DOHH2 (cell line): ENCODE data around the gene EFEMP1.

Experiments used
- H3F3A ChIP-seq: fragments of 200-600 bp; sonication (generic), shearing (Covaris generic); 2 replicates; pipeline ENCODE4 v1.6.0; 2016; ENCODE audit warnings: antibody characterized with exemption, mild to moderate bottlenecking; ENCODE audit not compliant: control insufficient read depth, insufficient read depth
- H3K27ac ChIP-seq: fragments of 200-600 bp; sonication (generic); 2 replicates; pipeline ENCODE4 v1.5.1; 2014; ENCODE audit warnings: low read depth, mild to moderate bottlenecking, low read length, moderate library complexity
- H3K27me3 ChIP-seq: fragments of 200-600 bp; sonication (generic); 2 replicates; pipeline ENCODE4 v1.6.1; 2014; ENCODE audit warnings: mild to moderate bottlenecking, low read length, mixed read lengths; ENCODE audit not compliant: control insufficient read depth
- H3K36me3 ChIP-seq: fragments of 200-600 bp; sonication (generic); 2 replicates; pipeline ENCODE4 v1.6.1; 2014; ENCODE audit warnings: mild to moderate bottlenecking, low read length, moderate library complexity, mixed read lengths; ENCODE audit not compliant: control insufficient read depth
- H3K4me1 ChIP-seq: fragments of 200-600 bp; sonication (generic); 2 replicates; pipeline ENCODE4 v1.6.1; 2014; ENCODE audit warnings: mild to moderate bottlenecking, low read length, mixed read lengths; ENCODE audit not compliant: control insufficient read depth
- H3K4me2 ChIP-seq: fragments of 200-600 bp; sonication (generic); 2 replicates; pipeline ENCODE4 v1.6.0; 2014; ENCODE audit warnings: mild to moderate bottlenecking, low read length, moderate library complexity
- H3K4me3 ChIP-seq: fragments of 200-600 bp; sonication (generic); 2 replicates; pipeline ENCODE4 v1.5.1; 2014; ENCODE audit warnings: mild to moderate bottlenecking, low read length, mixed read lengths
- H3K79me2 ChIP-seq: fragments of 200-600 bp; sonication (generic); 2 replicates; pipeline ENCODE4 v1.6.1; 2014; ENCODE audit warnings: mild to moderate bottlenecking, low read length, mixed read lengths; ENCODE audit not compliant: control insufficient read depth
- H3K9me2 ChIP-seq: fragments of 200-600 bp; sonication (generic); replicated peaks from 2 replicates; pipeline ENCODE4 v1.6.1; 2014; ENCODE audit warnings: mild to moderate bottlenecking, low read length, mixed read lengths; ENCODE audit not compliant: control insufficient read depth
- H3K9me3 ChIP-seq: fragments of 200-600 bp; sonication (generic); 2 replicates; pipeline ENCODE4 v1.6.1; 2014; ENCODE audit warnings: antibody characterized with exemption, low read length, mixed read lengths; ENCODE audit not compliant: control insufficient read depth, insufficient read depth
- H4K20me1 ChIP-seq: fragments of 200-600 bp; sonication (generic); 2 replicates; pipeline ENCODE4 v1.6.0; 2014; ENCODE audit warnings: low read depth, mild to moderate bottlenecking, antibody characterized with exemption, low read length, moderate library complexity; ENCODE audit not compliant: control insufficient read depth, insufficient read depth
- EZH2phosphoT487 ChIP-seq: fragments of 200-600 bp; sonication (generic); IDR thresholded peaks from 2 replicates; pipeline ENCODE4 v1.6.1; 2017; ENCODE audit warnings: borderline replicate concordance, mild to moderate bottlenecking, antibody characterized with exemption, low read length, moderate library complexity, mixed read lengths
- TF ChIP-seq, protein P1 (sequence below): fragments of 200-600 bp; sonication (generic); IDR thresholded peaks from one replicate; pipeline ENCODE4 v1.5.1; 2014; ENCODE audit warnings: antibody characterized with exemption, mild to moderate bottlenecking, low read depth, low read length; ENCODE audit not compliant: poor library complexity, severe bottlenecking

The EFEMP1 gene

DNA sequence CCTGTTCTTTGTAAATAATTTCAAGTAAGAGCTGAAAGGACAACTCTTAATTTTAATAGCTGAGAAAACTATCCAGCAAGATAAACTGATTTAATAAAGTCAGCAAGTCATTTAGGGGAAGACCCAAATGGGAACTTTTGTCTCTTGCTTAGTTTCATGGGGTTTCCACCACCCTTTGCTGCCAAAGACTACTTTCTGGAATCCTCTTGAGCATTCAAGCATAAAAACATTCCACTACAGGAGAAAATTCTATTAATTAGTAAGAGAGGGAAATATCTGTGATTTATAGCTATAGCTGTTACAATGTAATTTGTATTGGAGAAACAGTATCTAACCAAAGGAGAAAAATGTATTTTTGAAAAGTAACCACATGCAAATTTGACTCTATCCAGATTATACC is 20.6 kb downstream of the EFEMP1 start:
- Histone ChIP-seq H3F3A (no peaks in the 10 kb centered on the region), H3K79me2 (no peaks in the 10 kb centered on the region), H3K27ac (no peak overlapping the region), H3K9me3 (no peaks in the 10 kb centered on the region), H3K4me2 (no peak overlapping the region), H3K9me2 (no peaks in the 10 kb centered on the region), H3K4me3 (no peak overlapping the region), H3K4me1 (no peaks in the 10 kb centered on the region), H4K20me1 (no peaks in the 10 kb centered on the region), H3K36me3 (no peaks in the 10 kb centered on the region), H3K27me3 (0 out of 2 replicates have a peak, but pooled peaks cover 7% of the 10 kb centered on the region)
- TF ChIP-seq EZH2phosphoT487 = no peak
- TF ChIP-seq, protein P1, sequence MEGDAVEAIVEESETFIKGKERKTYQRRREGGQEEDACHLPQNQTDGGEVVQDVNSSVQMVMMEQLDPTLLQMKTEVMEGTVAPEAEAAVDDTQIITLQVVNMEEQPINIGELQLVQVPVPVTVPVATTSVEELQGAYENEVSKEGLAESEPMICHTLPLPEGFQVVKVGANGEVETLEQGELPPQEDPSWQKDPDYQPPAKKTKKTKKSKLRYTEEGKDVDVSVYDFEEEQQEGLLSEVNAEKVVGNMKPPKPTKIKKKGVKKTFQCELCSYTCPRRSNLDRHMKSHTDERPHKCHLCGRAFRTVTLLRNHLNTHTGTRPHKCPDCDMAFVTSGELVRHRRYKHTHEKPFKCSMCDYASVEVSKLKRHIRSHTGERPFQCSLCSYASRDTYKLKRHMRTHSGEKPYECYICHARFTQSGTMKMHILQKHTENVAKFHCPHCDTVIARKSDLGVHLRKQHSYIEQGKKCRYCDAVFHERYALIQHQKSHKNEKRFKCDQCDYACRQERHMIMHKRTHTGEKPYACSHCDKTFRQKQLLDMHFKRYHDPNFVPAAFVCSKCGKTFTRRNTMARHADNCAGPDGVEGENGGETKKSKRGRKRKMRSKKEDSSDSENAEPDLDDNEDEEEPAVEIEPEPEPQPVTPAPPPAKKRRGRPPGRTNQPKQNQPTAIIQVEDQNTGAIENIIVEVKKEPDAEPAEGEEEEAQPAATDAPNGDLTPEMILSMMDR = no peak

DNA sequence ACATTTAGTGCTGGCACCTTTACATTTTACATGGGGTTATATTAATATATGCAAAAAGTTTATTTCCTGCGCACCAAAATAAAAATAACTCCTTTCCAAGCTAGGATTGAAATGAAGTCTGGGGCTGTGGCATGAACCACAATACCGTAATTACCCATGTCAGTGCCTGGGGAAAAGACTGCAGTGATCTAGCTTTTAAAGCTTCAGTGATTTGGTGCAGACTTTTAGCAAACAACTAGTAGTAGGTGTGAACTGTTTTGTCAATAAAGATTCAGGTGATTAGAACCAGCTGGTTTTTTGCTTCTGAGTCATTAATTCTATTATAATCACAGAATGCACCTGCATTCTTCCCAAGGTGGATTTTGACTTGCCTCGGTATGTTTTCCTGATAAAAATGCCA is 21.2 kb downstream of the EFEMP1 start:
- no peaks in the 10 kb centered on the region for H3K9me2 ChIP-seq
- no peaks in the 10 kb centered on the region for H3F3A ChIP-seq
- no peaks in the 10 kb centered on the region for H3K9me3 ChIP-seq
- no peak overlapping the region for H3K4me2 ChIP-seq
- no peaks in the 10 kb centered on the region for H3K36me3 ChIP-seq
- 0 out of 2 replicates have a peak, but pooled peaks cover 7% of the 10 kb centered on the region for H3K27me3 ChIP-seq
- TF ChIP-seq, protein P1 = no peak
- no peak for TF ChIP-seq EZH2phosphoT487
- H3K4me1 ChIP-seq = no peaks in the 10 kb centered on the region
- no peaks in the 10 kb centered on the region for H4K20me1 ChIP-seq
- H3K79me2 ChIP-seq = no peaks in the 10 kb centered on the region
- no peak overlapping the region for H3K4me3 ChIP-seq
- H3K27ac ChIP-seq = no peak overlapping the region

DNA sequence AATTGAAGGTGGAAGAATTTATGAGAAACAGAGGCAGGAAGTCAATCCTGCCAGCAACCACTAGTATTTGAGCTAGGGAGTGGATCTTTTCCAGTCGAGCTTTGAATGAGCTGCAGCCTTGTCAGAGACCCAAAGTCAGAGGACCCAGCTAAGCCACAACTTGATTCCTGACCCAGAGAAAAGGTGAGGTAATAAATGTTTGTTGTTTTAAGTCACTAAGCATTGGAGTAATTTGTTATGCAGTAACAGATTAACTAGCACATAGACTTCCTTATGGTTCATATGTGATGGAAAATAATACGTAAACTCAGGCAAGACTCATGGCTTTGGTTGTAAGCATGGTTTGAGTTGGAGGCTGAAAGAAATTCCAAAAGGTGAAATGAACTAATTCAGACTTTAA is 21.6 kb downstream of the EFEMP1 start:
- no peak for TF ChIP-seq EZH2phosphoT487
- TF ChIP-seq, protein P1 = no peak
- no peaks in the 10 kb centered on the region for H3K4me1 ChIP-seq
- no peaks in the 10 kb centered on the region for H3K9me3 ChIP-seq
- H3F3A ChIP-seq = no peaks in the 10 kb centered on the region
- H3K36me3 ChIP-seq = no peaks in the 10 kb centered on the region
- no peak overlapping the region for H3K4me3 ChIP-seq
- no peaks in the 10 kb centered on the region for H3K9me2 ChIP-seq
- no peaks in the 10 kb centered on the region for H3K79me2 ChIP-seq
- no peak overlapping the region for H3K27ac ChIP-seq
- H3K27me3 ChIP-seq = 0 out of 2 replicates have a peak, but pooled peaks cover 6% of the 10 kb centered on the region
- no peak overlapping the region for H3K4me2 ChIP-seq
- H4K20me1 ChIP-seq = no peaks in the 10 kb centered on the region
